K562 (cell line): Measurements from ENCODE around the gene TCEA3. TPM values are rescaled to one million over a fixed set of nuclear protein-coding genes. Genes with fewer than 3 reads are reported as not detected.
A peak's percentile ranks its signal among the peaks of the same experiment; 100 is the strongest.

ENCODE experiments used
- CGGBP1 ChIP-seq: fragments of 250-450 bp; sonication (Bioruptor Pico); IDR thresholded peaks from 2 replicates; pipeline ENCODE4 v1.9.0; 2021; ENCODE audit warnings: mild to moderate bottlenecking
- CREB1 ChIP-seq, 2 experiments: sonication (generic) in 1 of 2; formaldehyde crosslinking in 1 of 2; IDR thresholded peaks; 2 replicates each; pipeline versions ENCODE4 v1.6.1 to v1.8.0; 2012 to 2022; ENCODE audit warnings: inconsistent platforms in 1 of 2, mild to moderate bottlenecking in 1 of 2, missing genetic modification reagents in 1 of 2, moderate library complexity in 1 of 2
- GABPB1 ChIP-seq: sonication (generic); formaldehyde crosslinking; IDR thresholded peaks from 2 replicates; pipeline ENCODE4 v1.8.0; 2022; ENCODE audit warnings: mild to moderate bottlenecking, missing genetic modification reagents
- JUNB ChIP-seq: fragments of 450-650 bp; formaldehyde crosslinking; conservative IDR thresholded peaks from 2 replicates; pipeline ENCODE4 v1.4.0; 2020; ENCODE audit warnings: mild to moderate bottlenecking
- MEIS2 ChIP-seq: fragments of 450-650 bp; IDR thresholded peaks from 2 replicates; pipeline ENCODE4 v1.6.1; 2014; ENCODE audit warnings: mild to moderate bottlenecking; ENCODE audit not compliant: partially characterized antibody
- PHB ChIP-seq: fragments of 250-450 bp; sonication (Bioruptor Pico); IDR thresholded peaks from 2 replicates; pipeline ENCODE4 v1.5.0; 2021
- TOE1 ChIP-seq, 2 experiments: fragments of 450-650 bp in 1 of 2; sonication (generic) in 1 of 2; formaldehyde crosslinking in 1 of 2; IDR thresholded peaks; 2 replicates each; pipeline versions ENCODE4 v1.7.1 to v1.8.0; 2016 to 2022; ENCODE audit warnings: borderline replicate concordance in 2 of 2, mild to moderate bottlenecking in 2 of 2, antibody characterized with exemption in 1 of 2, inconsistent platforms in 1 of 2, low read depth in 1 of 2, missing genetic modification reagents in 1 of 2, moderate library complexity in 1 of 2
- ZBTB7A ChIP-seq: IDR thresholded peaks from 2 replicates; pipeline ENCODE4 v1.6.1; 2011; ENCODE audit warnings: low read depth, mild to moderate bottlenecking, low read length, moderate library complexity, borderline replicate concordance; ENCODE audit not compliant: control insufficient read depth
- polyA plus RNA-seq, 8 experiments: library from polyadenylated mRNA; depleted of rRNA in 4 of 8; stranded (reverse) in 5 of 8; unstranded in 3 of 8; fragments of >200 nt; fragmentation: Nextera tagmentation in 2 of 8; fragmentation: Illumina TruSeq in 1 of 8; extraction: Ambion mirVana in 2 of 8; extraction: Trizol in 1 of 8; gene quantifications; 2 replicates each; pipeline versions ENCODE4 v1.2.1 to v1.2.3, GENCODE V29; 2011 to 2014; ENCODE audit warnings: inconsistent platforms in 1 of 8, missing spikeins in 1 of 8
- total RNA-seq, 7 experiments: library from RNA; depleted of rRNA in 6 of 7; stranded (reverse); fragments of >200 nt in 6 of 7; fragmentation: Illumina TruSeq in 2 of 7; extraction: Trizol in 2 of 7; gene quantifications; 2 replicates each; pipeline versions ENCODE4 v1.2.1 to v1.2.3, GENCODE V29; 2011 to 2021; ENCODE audit warnings: low replicate concordance in 1 of 7
- TF ChIP-seq, protein P1 (sequence below): fragments of 250-450 bp; sonication (Bioruptor Pico); IDR thresholded peaks from 2 replicates; pipeline ENCODE4 v1.4.0; 2020; ENCODE audit warnings: mild to moderate bottlenecking, moderate library complexity
- TF ChIP-seq, protein P2 (sequence below): fragments of 450-650 bp; IDR thresholded peaks from 2 replicates; pipeline ENCODE4 v1.6.1; 2016; ENCODE audit warnings: mild to moderate bottlenecking, moderate library complexity

TCEA3 gene
- total and polyA plus RNA-seq, 9 of the 15 experiments (the other 6 are each of a cell fraction or from before 2014, with no cell fraction given), result 0.03 to 0.55 (median 0.36) TPM

DNA sequence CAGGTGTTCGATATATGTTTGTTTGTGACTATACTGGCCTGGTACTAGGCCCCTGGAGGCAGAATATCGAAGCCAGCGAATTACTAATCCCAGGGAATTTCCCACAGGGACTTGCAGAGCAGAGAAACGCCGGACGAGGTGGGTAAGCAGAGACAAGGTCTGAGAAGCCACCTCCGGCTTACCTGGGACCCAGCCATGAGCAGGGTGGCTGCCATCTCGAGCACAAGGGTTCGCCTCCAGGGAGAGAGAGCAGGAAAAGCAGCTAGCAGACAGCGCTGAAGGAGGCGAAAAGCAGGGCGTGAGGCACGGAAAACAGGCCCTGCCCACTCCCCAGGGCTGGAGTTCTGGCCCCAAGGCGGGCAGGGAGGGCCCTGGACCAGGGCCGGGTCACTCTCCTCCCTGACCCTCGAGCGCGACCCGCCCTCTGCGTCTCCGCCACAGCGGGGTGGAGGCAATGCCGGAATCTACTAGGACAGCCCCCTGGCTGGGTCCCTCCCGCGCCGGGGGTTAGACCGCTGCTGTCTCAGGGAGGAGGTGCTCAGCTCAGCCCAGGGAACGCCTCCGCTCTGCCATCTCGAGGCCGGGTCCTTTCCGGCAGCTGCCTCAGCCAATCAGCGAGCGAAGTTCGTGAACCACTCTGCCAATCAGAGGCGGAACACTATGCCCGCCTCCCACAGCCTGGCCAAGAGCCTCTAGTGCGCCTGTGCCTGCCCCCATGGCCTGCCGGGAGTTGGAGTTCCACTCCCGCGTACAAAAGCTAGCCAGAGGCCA, 56.6 kb downstream of the TCEA3 start (continued):
- TF ChIP-seq, protein P1, sequence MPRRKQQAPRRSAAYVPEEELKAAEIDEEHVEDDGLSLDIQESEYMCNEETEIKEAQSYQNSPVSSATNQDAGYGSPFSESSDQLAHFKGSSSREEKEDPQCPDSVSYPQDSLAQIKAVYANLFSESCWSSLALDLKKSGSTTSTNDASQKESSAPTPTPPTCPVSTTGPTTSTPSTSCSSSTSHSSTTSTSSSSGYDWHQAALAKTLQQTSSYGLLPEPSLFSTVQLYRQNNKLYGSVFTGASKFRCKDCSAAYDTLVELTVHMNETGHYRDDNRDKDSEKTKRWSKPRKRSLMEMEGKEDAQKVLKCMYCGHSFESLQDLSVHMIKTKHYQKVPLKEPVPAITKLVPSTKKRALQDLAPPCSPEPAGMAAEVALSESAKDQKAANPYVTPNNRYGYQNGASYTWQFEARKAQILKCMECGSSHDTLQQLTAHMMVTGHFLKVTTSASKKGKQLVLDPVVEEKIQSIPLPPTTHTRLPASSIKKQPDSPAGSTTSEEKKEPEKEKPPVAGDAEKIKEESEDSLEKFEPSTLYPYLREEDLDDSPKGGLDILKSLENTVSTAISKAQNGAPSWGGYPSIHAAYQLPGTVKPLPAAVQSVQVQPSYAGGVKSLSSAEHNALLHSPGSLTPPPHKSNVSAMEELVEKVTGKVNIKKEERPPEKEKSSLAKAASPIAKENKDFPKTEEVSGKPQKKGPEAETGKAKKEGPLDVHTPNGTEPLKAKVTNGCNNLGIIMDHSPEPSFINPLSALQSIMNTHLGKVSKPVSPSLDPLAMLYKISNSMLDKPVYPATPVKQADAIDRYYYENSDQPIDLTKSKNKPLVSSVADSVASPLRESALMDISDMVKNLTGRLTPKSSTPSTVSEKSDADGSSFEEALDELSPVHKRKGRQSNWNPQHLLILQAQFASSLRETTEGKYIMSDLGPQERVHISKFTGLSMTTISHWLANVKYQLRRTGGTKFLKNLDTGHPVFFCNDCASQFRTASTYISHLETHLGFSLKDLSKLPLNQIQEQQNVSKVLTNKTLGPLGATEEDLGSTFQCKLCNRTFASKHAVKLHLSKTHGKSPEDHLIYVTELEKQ, result no peak
- TF ChIP-seq TOE1 (IDR thresholded peaks at IDR 0.05; ENCODE audit: borderline replicate concordance) (0 out of 2 replicates have a peak, but pooled peaks have one; percentile 16), TOE1 (CRISPR knock-in tag; IDR thresholded peaks at IDR 0.05; ENCODE audit: borderline replicate concordance, low read depth) (peak; percentile 27; the same call in 1 of the 2 replicates), JUNB (CRISPR knock-in tag) (no peak), MEIS2 (peak; percentile 77), CGGBP1 (CRISPR knock-in tag) (no peak), ZBTB7A (peak; percentile 99), GABPB1 (peak; percentile 85), PHB (CRISPR knock-in tag) (0 out of 2 replicates have a peak, but pooled peaks have one; percentile 46), CREB1 (IDR thresholded peaks at IDR 0.05) (no peak), CREB1 (CRISPR knock-in tag; IDR thresholded peaks at IDR 0.05) (no peak)
- TF ChIP-seq, protein P2, sequence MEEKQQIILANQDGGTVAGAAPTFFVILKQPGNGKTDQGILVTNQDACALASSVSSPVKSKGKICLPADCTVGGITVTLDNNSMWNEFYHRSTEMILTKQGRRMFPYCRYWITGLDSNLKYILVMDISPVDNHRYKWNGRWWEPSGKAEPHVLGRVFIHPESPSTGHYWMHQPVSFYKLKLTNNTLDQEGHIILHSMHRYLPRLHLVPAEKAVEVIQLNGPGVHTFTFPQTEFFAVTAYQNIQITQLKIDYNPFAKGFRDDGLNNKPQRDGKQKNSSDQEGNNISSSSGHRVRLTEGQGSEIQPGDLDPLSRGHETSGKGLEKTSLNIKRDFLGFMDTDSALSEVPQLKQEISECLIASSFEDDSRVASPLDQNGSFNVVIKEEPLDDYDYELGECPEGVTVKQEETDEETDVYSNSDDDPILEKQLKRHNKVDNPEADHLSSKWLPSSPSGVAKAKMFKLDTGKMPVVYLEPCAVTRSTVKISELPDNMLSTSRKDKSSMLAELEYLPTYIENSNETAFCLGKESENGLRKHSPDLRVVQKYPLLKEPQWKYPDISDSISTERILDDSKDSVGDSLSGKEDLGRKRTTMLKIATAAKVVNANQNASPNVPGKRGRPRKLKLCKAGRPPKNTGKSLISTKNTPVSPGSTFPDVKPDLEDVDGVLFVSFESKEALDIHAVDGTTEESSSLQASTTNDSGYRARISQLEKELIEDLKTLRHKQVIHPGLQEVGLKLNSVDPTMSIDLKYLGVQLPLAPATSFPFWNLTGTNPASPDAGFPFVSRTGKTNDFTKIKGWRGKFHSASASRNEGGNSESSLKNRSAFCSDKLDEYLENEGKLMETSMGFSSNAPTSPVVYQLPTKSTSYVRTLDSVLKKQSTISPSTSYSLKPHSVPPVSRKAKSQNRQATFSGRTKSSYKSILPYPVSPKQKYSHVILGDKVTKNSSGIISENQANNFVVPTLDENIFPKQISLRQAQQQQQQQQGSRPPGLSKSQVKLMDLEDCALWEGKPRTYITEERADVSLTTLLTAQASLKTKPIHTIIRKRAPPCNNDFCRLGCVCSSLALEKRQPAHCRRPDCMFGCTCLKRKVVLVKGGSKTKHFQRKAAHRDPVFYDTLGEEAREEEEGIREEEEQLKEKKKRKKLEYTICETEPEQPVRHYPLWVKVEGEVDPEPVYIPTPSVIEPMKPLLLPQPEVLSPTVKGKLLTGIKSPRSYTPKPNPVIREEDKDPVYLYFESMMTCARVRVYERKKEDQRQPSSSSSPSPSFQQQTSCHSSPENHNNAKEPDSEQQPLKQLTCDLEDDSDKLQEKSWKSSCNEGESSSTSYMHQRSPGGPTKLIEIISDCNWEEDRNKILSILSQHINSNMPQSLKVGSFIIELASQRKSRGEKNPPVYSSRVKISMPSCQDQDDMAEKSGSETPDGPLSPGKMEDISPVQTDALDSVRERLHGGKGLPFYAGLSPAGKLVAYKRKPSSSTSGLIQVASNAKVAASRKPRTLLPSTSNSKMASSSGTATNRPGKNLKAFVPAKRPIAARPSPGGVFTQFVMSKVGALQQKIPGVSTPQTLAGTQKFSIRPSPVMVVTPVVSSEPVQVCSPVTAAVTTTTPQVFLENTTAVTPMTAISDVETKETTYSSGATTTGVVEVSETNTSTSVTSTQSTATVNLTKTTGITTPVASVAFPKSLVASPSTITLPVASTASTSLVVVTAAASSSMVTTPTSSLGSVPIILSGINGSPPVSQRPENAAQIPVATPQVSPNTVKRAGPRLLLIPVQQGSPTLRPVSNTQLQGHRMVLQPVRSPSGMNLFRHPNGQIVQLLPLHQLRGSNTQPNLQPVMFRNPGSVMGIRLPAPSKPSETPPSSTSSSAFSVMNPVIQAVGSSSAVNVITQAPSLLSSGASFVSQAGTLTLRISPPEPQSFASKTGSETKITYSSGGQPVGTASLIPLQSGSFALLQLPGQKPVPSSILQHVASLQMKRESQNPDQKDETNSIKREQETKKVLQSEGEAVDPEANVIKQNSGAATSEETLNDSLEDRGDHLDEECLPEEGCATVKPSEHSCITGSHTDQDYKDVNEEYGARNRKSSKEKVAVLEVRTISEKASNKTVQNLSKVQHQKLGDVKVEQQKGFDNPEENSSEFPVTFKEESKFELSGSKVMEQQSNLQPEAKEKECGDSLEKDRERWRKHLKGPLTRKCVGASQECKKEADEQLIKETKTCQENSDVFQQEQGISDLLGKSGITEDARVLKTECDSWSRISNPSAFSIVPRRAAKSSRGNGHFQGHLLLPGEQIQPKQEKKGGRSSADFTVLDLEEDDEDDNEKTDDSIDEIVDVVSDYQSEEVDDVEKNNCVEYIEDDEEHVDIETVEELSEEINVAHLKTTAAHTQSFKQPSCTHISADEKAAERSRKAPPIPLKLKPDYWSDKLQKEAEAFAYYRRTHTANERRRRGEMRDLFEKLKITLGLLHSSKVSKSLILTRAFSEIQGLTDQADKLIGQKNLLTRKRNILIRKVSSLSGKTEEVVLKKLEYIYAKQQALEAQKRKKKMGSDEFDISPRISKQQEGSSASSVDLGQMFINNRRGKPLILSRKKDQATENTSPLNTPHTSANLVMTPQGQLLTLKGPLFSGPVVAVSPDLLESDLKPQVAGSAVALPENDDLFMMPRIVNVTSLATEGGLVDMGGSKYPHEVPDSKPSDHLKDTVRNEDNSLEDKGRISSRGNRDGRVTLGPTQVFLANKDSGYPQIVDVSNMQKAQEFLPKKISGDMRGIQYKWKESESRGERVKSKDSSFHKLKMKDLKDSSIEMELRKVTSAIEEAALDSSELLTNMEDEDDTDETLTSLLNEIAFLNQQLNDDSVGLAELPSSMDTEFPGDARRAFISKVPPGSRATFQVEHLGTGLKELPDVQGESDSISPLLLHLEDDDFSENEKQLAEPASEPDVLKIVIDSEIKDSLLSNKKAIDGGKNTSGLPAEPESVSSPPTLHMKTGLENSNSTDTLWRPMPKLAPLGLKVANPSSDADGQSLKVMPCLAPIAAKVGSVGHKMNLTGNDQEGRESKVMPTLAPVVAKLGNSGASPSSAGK, result peak; percentile 50
